Epithelial cell of prostate (primary cell): Measurements from ENCODE around the gene RNLS.
"Not testable (repeated sequence)": the region's sequence is repeated elsewhere in the genome, so short reads cannot be mapped to it uniquely, and the experiment has no call there.

Experiments used
- DNase-seq: peaks from one replicate; pipeline ENCODE4 v3.0.0-alpha.2; 2011; ENCODE audit warnings: low read depth, low spot score
- H3K27ac ChIP-seq: fragments of 450-650 bp; 2 replicates; pipeline ENCODE4 v1.5.1; 2017; ENCODE audit warnings: mild to moderate bottlenecking

Gene RNLS

DNA sequence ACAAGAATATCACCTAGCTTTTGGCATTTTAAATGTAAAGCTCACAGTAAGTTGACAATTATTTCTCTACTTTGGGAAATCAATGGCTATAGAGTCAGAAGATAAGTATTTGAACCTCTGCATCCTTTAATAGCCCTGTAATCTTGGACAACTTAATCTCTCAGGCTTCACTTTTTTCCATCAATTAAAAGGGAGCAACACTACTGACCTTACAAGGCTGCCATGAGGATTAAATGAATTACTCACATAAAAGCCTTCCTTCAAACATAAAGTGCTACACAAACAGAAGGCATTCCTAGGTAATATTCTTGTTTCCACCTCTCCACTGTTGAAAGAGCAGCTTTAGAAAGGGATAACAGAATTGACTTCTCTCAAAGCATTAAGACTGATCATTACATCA, 266.0 kb downstream of the RNLS start:
- no peak for DNase-seq

DNA sequence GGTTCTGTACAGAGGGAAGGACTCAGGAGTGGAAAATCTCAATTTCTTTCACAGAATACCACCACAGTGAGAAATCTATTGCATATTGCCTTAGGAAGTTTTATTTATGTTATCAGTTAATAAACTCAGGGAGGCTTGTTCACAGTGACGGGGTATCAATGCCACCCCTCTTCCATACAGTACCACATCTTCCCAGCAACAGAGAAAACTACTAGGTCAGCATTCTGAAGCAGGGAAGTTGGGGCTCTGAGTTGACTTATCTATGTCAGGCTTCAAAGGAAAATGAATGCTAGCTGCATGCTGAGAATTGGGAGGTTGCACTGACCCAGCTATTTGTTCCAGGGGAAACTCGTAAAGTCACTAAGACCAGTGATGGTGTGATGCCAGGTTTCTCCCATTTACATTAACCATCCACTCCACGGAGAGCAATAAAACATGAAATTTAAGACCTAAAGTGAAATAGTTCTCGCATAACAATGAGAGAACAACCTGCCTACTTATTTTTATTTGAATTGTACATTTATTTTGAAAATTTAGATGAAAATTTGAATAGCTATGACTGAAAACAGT, 266.7 kb downstream of the RNLS start:
- DNase-seq, result no peak
- no peak overlapping the region for H3K27ac ChIP-seq

More for the DNA sequence above, 266.0 kb downstream of the RNLS start:
- no peak overlapping the region for H3K27ac ChIP-seq

GRCh38 chr10:88315755-88316154, 267.4 kb downstream of the RNLS start:
- no peak overlapping the region for H3K27ac ChIP-seq
- DNase-seq, result no peak

- DNase-seq, result no peak
- no peak overlapping the region for H3K27ac ChIP-seq
Measured at GRCh38 chr10:88314362-88314761, 268.8 kb downstream of the RNLS start.

DNA sequence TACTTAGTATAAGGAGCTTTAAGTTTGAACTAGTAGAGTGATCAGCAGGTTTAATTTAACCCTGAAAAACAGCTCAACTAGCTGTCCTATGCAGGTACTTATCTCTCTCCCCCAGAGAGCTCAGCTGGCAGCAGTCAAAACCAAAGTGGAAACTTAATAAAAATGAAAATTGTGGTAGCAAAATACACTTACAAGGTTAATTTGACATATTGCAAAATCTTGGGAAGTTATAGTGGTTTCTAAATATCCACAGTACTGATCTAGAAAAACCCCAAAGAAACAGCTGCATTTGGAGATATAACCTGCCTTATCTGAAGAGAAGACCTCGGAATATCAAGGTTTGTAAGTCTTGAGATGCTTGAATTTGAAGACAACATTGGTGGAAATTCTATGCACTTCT, 269.2 kb downstream of the RNLS start:
- H3K27ac ChIP-seq, result no peak overlapping the region
- no peak for DNase-seq

DNA sequence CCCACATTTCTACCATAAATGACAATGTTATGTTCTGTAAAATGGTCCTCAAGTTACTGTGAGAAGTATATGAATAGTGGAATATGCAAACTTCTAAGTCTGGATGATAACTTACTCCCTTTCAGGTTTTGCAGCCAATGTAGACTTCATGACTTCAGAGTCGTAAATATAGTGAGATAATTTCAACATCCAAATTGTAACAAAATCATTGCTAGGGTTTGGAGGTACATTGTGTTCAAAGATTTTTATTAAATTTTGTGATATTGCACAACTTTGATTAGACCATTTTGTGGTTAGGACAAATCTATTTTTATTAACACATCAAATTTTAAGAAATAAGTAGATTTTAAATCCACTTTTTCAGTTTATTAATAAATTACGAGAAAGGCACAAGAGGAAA, 270.3 kb downstream of the RNLS start:
- no peak for DNase-seq
- H3K27ac ChIP-seq, result no peak overlapping the region

GRCh38 chr10:88311264-88311663, 271.9 kb downstream of the RNLS start:
- DNase-seq, result no peak
- no peak overlapping the region for H3K27ac ChIP-seq

DNA sequence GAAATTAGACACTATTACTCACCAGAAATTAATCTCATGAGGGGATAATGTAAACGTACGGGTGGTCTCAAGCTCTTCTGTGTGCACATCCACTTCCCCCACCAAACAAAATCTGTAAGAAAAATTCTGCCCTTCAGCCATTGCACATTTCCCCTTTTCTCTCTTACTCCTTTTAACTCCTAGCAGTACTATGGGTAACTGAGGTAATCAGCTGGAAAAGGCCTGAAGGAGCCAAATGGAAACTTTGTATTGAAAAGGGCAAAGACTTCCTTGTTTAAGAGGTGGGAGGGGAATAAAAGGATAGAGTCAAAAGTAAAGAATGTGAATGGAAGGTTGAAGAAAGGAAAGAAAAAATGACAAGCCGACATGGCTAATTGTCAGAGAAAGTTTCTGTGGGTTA, 273.8 kb downstream of the RNLS start:
- DNase-seq, result no peak

GRCh38 chr10:88308361-88308760, 274.8 kb downstream of the RNLS start:
- not testable (repeated sequence) for DNase-seq, H3K27ac ChIP-seq

More for the DNA sequence above, 273.8 kb downstream of the RNLS start:
- H3K27ac ChIP-seq, result no peak overlapping the region

DNA sequence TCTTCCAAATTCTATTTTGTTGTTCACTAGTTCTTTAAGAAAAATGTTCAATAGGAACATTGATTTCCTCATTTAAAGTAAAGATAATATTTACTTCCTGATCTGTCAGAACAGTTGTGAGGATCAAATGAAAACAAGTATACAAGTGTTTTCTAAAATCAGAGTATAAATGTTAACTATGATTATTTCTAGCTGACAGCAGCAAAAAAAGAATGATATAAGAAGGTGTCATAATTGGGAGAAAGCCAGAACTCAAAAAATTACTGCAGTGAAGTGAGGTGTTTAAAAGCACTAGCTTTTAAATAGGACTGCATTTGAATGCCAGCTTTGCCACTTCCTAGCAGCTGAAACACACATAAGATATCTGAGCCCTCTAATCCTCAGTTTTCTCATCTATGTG, 283.3 kb downstream of the RNLS start:
- DNase-seq, result no peak
- H3K27ac ChIP-seq, result no peak overlapping the region

GRCh38 chr10:88297103-88297502, 286.0 kb downstream of the RNLS start:
- DNase-seq, result no peak
- no peak overlapping the region for H3K27ac ChIP-seq

DNA sequence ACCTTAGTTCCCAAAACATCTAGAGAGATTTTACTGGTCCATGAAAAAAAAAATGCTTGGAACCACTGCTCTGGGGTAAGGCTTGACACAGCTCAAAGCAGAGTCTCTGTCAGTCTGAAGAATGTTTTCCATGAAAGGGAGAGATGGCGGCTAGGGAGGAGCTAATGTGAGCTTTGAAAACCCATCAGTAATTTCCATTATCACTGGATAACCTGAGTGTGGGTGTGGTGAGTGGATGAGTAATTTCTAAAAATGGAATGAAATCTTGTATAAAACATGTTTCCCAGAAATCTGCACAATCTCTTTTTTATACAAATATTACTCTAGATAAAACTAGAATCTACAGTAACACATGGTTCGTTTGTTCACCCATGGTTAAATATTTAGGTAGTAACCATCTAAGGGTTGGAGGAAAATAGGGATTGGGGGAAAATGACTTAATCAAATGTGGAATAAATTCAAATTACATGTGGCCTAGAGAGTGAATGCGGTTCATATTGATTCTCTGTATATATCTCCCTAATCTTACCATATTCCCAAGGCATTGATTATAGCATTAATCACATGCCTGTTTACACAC, 289.4 kb downstream of the RNLS start:
- no peak for DNase-seq
- no peak overlapping the region for H3K27ac ChIP-seq

GRCh38 chr10:88293073-88293472, 290.0 kb downstream of the RNLS start:
- no peak overlapping the region for H3K27ac ChIP-seq
- DNase-seq, result no peak

GRCh38 chr10:88292185-88292514, 291.0 kb downstream of the RNLS start:
- no peak for DNase-seq
- H3K27ac ChIP-seq, result no peak overlapping the region

DNA sequence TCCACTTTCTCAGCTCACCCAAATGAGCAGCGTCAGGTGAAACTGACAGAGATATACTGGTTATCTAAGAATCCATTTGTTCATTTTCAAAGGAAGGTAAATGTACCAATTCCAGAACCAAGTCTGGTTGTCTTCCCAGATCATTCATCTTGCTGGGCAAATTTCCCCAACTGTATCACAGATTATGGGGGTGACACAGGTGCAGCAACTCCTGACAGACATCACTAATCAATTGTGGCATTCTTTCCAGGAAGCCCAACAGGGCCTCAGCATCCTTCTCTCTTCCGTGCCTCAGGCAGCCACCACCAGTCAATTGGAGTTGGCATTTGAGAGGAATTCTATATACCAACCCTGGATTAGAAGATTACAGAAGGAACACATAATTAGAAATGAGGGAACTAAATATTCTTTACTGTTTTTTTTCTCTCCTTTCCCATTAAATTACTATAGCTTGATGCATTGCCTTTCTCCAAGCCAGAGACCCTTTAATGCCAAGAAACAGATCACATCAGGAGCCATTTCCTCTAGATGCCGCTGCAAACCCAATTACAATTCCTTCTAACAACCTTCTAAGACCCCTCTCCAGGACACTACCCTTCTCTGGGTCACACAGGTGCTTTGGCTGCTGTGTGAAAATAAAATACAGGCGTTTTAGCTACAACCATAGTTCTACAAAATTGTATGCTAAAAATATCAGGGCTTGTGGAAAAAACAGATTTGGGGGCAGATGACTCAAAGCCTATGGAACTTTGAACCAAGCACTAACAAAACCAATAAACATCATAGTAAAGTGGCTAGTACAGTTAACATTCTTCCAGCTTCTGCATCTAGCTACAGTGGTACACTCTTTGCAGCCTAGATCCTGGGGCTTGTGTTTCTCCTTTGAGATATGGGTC, 291.6 kb downstream of the RNLS start:
- no peak for DNase-seq
- H3K27ac ChIP-seq, result no peak overlapping the region

GRCh38 chr10:88289342-88289741, 293.8 kb downstream of the RNLS start:
- no peak overlapping the region for H3K27ac ChIP-seq
- DNase-seq, result no peak

GRCh38 chr10:88288320-88289059, 294.6 kb downstream of the RNLS start:
- H3K27ac ChIP-seq, result no peak overlapping the region
- DNase-seq, result peak; percentile 33

DNA sequence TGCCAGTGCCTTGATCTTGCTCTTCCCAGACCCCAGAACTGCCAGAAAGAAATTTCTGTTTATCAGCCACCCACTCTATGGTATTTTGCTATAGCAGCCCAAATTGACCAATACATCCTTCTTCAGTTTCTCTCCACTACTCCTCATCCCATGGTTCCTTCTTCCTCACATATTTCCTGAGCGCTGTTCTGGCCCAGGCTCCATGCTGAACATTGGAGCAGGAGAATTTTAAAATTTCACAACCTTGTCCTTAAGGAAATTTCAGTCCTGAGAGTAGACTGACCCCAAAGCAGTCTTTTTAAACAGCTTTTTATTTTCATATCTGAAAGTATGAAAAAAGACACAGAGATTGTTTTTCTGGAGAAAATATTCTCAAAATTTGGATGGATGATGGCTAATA, 297.1 kb downstream of the RNLS start:
- no peak overlapping the region for H3K27ac ChIP-seq
- no peak for DNase-seq

DNA sequence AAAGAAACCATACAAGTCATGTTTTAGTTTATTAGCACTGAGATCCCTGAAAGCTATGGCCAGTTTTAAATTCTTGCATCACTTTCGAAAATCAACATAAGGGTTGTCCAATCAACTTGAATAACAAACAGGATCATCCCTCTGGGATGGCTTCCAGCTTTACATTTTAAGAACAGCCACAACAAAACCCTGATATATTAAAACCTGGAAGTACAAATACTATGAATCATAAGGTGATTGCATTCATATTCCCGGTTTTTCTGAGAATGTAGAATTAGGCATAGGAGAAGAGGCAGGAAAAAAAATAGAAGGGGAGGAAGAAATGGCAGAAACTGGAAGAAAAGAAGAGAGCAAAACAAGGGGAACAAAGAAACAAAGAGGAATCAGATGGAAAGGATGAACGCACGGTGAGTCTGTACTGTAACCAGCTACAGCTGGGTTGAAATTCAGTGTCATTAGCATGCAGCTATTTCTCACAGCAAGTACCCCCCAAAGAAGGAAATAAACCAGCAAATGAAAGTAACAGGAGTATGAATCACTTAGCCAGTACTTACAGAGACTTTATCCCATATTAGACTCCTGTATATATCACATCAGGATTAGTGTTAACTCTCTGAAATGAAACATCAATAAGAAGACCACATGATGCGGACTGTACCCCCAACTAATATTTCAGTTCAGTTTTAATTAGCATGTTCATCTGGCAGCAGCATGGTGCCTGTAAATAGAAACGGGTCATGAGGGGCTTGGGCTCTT, 301.3 kb downstream of the RNLS start:
- peak overlapping the region; percentile 51 for H3K27ac ChIP-seq
- DNase-seq, result no peak

DNA sequence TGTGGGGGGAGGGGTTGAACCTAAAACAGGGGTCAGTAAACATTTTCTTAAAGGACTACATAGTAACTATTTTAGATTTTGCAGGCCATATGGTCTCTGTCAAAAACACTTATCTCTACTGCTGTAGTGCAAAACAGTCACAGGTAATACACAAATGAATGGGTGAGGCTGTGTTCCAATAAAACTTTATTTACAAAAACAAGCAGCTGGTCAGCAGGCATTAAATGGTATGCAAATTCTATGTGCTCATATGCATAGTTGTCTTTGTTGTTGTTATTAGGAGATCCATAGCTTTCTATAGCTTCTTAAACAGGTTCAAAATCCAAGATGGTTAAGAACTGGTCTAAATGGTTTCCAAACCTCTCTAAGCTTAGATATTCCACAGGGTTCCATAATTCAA, 302.6 kb downstream of the RNLS start:
- H3K27ac ChIP-seq, result no peak overlapping the region
- no peak for DNase-seq
